CD4-positive, alpha-beta T cell treated with Interferon gamma for 1 hour (primary cell): ENCODE data around the gene ZNF446.
A peak's percentile ranks its signal among the peaks of the same experiment; 100 is the strongest.
"Not testable (repeated sequence)": the region's sequence is repeated elsewhere in the genome, so short reads cannot be mapped to it uniquely, and the experiment has no call there.

ENCODE experiments used
- DNase-seq: peaks from one replicate; pipeline ENCODE4 v3.0.0-alpha.2; 2020

Gene ZNF446

GRCh38 chr19:58475714-58476497, at the start of gene ZNF446:
ZNF446 (plus strand) TSS chr19:58476352; CDS start chr19:58477219, 867 bp downstream.
- peak; percentile 96 for DNase-seq

- DNase-seq = no peak
These were observed 47.5 kb upstream of the ZNF446 start for GRCh38 chr19:58428617-58429016.

GRCh38 chr19:58429745-58430144, 46.4 kb upstream of the ZNF446 start:
- DNase-seq = no peak

GRCh38 chr19:58434217-58434616, 41.9 kb upstream of the ZNF446 start:
- no peak for DNase-seq

- DNase-seq = peak; percentile 99
These were observed 36.3 kb upstream of the ZNF446 start, which contains the start of gene ZNF132 for GRCh38 chr19:58439576-58440554. ZNF132 (minus strand) TSS chr19:58440153; CDS start chr19:58439821, 332 bp downstream.

GRCh38 chr19:58440556-58440955, 35.6 kb upstream of the ZNF446 start:
- no peak for DNase-seq

- not testable (repeated sequence) for DNase-seq
These were observed 33.2 kb upstream of the ZNF446 start for GRCh38 chr19:58442986-58443385.

- not testable (repeated sequence) for DNase-seq
These were observed 27.3 kb upstream of the ZNF446 start for GRCh38 chr19:58448860-58449259.

GRCh38 chr19:58449980-58450379, 26.2 kb upstream of the ZNF446 start:
- not testable (repeated sequence) for DNase-seq

- no peak for DNase-seq
These were observed 25.2 kb upstream of the ZNF446 start for GRCh38 chr19:58450856-58451357.

GRCh38 chr19:58451358-58452101, 24.6 kb upstream of the ZNF446 start, which contains the start of gene ZNF324B:
ZNF324B (plus strand) TSS chr19:58451622; CDS start chr19:58453702, 2,080 bp downstream.
- peak; percentile 96 for DNase-seq

- DNase-seq = no peak
These were observed 22.4 kb upstream of the ZNF446 start for GRCh38 chr19:58453743-58454142.

- DNase-seq = no peak
These were observed 20.8 kb upstream of the ZNF446 start for GRCh38 chr19:58455306-58455705.

- DNase-seq = no peak
These were observed 20.0 kb upstream of the ZNF446 start for GRCh38 chr19:58456111-58456510.

- DNase-seq = no peak
These were observed 16.1 kb upstream of the ZNF446 start for GRCh38 chr19:58460039-58460438.

- DNase-seq = no peak
These were observed 9.9 kb upstream of the ZNF446 start for GRCh38 chr19:58466089-58466759.

GRCh38 chr19:58466760-58467589, 9.2 kb upstream of the ZNF446 start, which contains the start of gene ZNF324:
ZNF324 (plus strand) TSS chr19:58467080; CDS start chr19:58469186, 2,106 bp downstream.
- DNase-seq = peak; percentile 95

- DNase-seq = no peak
These were observed 7.8 kb upstream of the ZNF446 start for GRCh38 chr19:58468216-58468839.

GRCh38 chr19:58469241-58470013, 6.7 kb upstream of the ZNF446 start:
- no peak for DNase-seq
